Measurements from ENCODE around the gene MFF.
"Not testable (repeated sequence)": the region's sequence is repeated elsewhere in the genome, so short reads cannot be mapped to it uniquely, and the experiment has no call there.

The MFF gene

GRCh38 chr2:227337442-227337841 lies 12.4 kb downstream of the MFF start:
- no peak for DNase-seq

DNA sequence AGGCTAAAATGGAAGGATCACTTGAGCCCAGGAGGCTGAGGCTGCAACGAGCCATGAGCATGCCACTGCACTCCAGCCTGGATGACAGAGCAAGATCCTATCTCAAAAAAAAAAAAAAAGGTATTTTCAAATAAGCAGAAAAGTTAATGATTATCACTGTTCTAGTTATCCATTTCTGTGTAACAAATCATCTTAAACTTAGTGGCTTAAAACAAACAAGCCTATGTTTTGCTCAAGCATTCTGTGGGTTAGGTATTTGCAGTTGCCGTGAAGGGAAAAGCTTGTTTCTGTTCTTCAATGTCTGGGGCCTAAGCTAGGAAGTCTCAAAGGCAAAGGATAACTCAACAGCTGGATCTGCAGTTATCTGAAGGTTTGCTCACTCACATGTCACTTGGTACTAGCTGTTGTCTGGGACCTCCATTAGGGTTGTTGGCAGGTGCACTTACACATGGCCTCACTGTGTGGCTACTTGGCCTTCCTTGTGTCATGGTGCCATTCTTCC lies 14.1 kb downstream of the MFF start:
- DNase-seq, result no peak

- DNase-seq, result no peak
Observed at GRCh38 chr2:227340106-227340505, 15.1 kb downstream of the MFF start.

DNA sequence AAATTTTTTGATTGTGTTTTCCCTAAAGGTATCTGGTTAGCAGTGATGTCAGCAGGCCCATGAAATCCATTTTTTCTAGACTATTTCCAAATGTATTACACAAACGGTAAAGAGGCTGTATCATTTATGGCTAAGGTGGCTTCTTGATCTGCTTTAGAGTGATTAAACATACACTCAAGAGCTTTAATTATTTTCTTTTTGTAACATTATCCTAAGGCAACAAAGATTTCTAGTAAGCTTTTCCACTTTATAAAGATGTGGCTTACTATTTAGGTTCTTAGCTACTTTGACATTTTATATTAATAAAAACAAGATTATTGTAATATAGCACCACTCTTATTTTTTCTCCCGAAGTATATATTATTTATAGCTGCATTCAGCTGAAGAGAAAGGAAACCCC lies 16.5 kb downstream of the MFF start:
- no peak for DNase-seq

DNA sequence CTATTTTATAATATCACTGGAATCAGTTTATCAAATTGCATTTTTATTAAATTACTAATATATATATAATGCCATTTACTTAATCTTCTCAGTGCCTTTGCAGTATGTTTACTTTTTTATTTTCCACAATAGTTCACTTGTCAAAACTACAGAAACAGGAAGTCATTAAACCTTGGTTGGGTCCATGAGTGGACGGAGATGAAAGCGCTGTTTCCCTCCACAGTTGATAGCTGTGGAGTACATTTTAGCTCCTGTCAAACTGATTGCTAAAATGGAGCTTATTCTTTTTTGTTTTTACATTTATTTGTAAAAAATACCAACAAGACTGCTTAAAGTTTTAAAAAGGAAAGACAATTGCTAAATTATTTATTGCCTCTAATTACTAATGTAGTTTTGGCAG lies 19.2 kb downstream of the MFF start:
- no peak for DNase-seq

DNA sequence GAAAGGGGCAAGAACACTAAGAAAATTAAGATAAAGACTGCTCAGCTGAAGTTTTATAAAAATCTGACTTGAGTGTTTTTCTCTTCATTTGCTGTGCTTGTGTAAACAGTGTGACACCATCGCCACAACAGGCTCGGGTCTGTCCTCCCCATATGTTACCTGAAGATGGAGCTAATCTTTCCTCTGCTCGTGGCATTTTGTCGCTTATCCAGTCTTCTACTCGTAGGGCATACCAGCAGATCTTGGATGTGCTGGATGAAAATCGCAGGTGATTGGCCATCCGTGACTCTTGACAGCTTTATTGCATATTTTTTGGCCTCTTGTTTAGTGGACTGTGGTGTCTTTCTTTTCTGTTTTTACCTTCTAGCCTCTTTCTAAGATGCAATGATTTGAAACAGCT lies 22.1 kb downstream of the MFF start:
- no peak for DNase-seq

GRCh38 chr2:227348324-227348723 lies 23.3 kb downstream of the MFF start:
- DNase-seq, result no peak

- no peak for DNase-seq
Observed at GRCh38 chr2:227349989-227350612, 25.1 kb downstream of the MFF start.

GRCh38 chr2:227351639-227352038 lies 26.6 kb downstream of the MFF start:
- no peak for DNase-seq

- DNase-seq, result no peak
Observed at GRCh38 chr2:227360351-227360750, 35.3 kb downstream of the MFF start.

DNA sequence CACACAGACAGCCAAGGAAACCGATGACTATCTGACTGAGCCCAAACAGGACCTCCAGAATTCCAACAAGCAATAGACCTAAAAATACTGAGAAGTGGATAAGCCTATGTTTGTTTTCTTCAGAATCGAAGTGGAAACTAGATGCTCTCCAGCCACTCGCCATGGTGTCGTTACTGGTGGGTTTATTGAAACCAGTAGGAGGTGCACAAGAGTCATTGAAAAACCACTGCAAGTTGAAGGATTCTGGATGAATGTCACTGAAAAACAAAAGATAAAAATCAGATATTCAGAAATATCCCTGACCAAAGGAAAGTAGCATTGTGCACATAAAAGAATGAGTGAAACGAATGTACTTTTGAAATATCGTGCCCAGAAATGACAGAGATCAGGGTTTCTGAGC lies 38.7 kb downstream of the MFF start:
- no peak for DNase-seq

- DNase-seq, result not testable (repeated sequence)
Observed at GRCh38 chr2:227364585-227365263, 39.7 kb downstream of the MFF start.

GRCh38 chr2:227365833-227366232 lies 40.8 kb downstream of the MFF start:
- DNase-seq, result no peak

DNA sequence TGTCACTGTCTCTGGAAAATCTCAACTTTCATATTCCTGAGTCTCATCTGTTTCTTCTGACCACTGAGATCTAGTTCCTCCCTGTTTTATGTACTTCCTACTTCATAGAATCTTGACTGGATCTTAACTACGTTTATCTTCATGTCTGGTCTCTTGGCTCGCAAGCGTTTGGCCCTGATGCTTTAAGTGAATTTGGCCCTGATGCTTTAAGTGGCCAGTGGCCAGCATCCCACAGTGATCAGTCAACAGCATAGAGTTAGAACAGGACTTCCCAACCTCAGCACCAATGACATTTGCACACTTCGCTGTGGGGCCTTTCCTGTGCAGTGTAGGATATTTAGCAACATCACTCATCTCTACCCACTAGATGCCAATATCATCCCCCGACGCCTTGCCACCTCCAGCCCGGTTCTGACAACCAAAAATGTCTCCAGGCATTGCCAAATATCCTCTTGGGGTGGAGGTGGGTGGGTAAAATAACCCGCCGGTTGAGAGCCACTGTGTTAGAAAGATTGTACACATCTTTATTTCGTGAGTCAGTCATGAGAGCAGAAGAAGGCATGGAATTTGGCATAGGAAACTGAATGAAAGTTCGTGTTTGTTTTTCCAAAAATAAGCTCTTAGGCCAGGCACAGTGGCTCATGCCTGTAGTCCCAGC lies 41.8 kb downstream of the MFF start:
- DNase-seq, result peak; percentile 0

DNA sequence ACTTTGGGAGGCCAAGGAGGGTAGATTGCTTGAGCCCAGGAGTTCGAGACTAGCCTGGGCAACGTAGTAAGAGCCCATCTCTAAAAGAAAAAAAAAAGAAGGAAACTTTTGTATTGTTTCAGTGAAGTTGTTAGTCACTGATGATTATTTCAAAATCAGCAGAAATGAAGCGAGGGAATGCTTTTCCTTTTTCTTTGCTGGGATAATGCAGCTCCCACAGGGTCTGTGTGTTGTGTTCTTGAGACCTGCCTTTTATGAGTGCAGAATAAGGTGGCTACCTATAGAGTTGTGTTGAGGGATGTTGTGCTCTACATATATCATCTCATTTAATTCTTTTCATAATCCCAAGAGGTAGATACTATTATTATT lies 42.4 kb downstream of the MFF start:
- DNase-seq, result no peak

DNA sequence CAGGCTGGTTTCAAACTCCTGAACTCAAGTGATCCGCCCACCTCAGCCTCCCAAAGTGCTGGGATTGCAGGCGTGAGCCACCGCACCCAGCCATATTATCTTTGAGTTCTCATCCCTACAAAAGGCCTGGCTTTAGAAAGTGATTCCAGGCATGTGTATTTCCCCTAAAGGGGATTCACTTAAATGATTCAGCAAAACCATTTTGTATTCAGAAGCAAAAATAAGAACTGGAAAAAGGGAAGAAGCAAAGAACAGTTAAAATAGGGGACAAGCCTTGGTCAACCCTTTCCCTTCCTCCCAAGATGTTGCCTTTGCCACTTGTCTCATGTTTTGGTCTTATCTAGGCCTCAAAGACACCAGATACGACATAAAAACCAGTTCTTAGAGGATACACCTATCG lies 43.5 kb downstream of the MFF start:
- DNase-seq, result no peak

DNA sequence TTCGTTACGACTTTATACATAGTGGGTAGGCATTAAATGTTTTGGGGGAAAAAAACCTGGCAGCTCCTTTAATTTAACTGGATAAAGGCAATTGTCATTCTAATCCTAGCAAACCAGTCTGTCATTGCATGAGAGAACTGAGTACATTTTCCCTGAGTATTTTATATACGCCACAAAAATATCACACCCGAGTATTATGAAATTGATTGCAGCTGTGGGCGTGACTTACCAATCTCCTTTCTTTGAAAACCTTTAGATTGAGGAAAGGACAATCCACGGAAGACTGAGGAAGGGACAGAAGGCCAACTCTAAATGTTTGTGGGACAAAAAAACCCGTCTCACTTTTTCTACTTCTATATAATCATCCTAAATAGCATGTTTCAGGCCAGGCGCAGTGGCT lies 45.0 kb downstream of the MFF start:
- DNase-seq, result no peak

- DNase-seq, result no peak
Observed at GRCh38 chr2:227370791-227371312, 45.8 kb downstream of the MFF start.

DNA sequence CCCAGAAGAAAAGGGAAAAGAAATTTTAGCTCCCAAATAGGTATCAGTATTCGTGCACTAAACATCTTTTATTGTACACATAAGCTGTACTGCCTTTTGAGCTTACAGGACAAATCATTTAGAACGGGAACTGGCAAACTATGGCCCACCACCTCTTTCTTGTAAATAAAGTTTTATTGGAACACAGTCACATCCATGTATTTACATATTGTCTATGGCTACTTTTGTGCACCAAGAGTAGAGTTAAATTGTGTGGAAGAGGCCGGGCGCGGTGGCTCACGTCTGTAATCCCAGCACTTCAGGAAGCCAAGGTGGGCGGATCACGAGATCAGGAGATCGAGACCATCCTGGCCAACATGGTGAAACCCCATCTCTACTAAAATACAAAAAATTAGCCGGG lies 48.3 kb downstream of the MFF start:
- no peak for DNase-seq

DNA sequence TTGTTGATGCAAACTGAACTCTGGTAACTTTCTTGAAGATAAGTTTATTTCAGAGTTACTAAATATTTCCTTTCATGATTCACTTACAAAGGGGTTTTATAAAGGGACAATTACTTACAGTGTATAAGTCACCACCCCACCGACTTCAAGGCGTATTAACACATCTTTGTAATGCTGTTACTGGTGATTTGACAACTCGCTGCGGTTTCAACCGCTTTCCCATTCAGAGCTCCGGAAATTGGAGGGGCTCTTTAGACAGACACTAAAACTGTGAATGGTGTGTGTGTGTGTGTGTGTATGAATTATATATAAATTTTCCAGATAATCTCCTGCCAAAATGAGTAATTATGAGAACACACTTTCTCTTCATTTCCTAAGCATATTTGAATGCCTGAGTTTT lies 49.1 kb downstream of the MFF start:
- DNase-seq, result peak; percentile 5

DNA sequence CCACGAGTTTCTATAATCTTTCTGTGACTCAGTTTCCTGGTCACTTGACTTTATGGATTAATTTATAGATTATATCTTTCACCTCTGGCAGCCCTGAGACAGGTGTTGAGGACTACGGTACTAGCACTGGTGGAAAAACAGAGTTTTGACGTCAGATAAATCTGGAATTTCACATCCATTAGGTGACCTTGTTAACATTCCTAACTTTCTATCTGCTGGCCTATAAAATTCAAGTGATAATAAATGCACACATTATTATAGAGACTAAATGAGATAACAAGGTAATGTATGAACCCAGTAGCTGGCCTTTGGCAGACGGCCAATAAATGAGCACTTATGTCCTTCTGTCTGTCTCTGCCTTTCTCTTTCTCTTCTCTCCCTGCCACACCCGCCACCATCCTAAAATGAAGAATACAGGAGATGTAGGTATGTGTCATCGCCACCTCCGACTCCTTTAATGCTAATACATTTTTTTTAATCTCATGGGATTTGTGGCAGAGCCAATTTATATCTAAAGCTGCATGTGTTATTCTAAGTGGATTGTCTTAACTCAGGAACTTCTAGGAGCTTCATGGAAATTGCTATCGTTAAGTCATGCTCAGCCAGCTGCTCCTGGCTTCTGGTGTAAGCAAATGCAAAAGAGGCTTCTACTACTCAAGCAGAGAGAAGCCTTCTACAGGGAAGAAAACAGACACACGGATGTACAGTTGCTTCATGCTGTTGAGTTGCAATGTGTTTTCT lies 51.8 kb downstream of the MFF start:
- DNase-seq, result peak; percentile 33

GRCh38 chr2:227377467-227378351 lies 52.7 kb downstream of the MFF start:
- no peak for DNase-seq

All from NCI-H69 (cell line).